Measurements from ENCODE around the gene PIP5K1C.

Gene PIP5K1C

DNA sequence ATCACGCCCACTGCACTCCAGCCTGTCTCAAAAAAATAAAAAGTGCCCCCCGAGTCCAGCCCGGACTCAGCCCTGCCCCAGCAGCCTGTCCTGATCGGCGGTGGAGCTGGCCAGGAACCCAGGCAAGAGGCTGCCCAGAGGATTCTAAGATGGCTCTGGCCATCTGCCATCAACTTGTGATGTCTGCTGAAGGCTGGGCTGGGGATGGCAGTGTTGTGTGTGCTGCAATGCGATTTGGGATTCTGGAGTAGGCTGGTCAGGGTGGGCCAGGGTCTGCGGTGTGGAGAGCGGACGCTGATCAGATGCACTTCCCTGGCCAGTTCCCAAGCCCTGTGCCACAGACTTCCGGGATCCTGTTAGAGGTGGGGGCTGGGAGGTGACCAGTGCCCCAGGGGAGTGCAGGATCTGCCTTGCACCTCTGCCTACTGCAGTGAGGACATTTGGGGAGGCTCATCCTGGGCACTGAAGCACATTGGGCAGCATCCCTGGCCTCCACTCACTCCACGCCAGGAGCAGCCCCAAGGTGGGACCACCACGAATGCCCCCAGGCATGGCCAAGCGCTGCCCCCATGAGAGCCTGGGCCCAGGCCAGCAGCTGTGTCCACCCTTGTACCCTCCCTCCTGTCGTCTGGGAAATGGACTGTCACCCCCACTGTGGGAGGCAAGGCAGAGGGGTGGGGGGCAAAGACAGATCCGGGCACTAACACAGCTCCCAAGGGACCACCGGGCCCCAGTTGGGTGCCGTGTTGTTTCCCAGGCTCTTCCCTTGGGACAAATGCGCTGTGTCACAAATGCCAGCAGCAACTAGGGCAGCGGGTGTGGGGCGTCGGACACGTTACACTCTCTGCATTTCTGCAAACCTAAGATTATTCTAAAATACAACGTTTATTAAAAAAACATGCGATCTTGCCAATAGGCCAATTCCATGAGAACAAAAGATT lies 90.2 kb downstream of the PIP5K1C start:
- no peak for TF ChIP-seq CTCF (IDR thresholded peaks at IDR 0.05; ENCODE audit: borderline replicate concordance, extremely low read depth, low read length, poor library complexity, severe bottlenecking)
- no peak for TF ChIP-seq EZH2 (IDR thresholded peaks at IDR 0.05; ENCODE audit: borderline replicate concordance, low read depth, low read length, severe bottlenecking)
- H2AFZ ChIP-seq (ENCODE audit: low read depth, low read length) = no peak overlapping the region
- no peak overlapping the region for H3K9ac ChIP-seq (ENCODE audit: low read depth, low read length)
- no peaks in the 10 kb centered on the region for H3K79me2 ChIP-seq (ENCODE audit: insufficient read depth, low read length)
- H3K27me3 ChIP-seq (ENCODE audit: insufficient read depth, low read length, poor library complexity) = no peaks in the 10 kb centered on the region
- no peak overlapping the region for H3K27ac ChIP-seq (ENCODE audit: low read length)
- no peak overlapping the region for H3K4me3 ChIP-seq (ENCODE audit: low read depth in 1 of 2, low read length in 2 of 2)
- H4K20me1 ChIP-seq (ENCODE audit: insufficient read depth, low read length) = no peaks in the 10 kb centered on the region
- DNase-seq (no peak), ATAC-seq (ENCODE audit: insufficient read depth, low read depth) (0 out of 3 replicates have a peak, but pooled peaks have one; percentile 17)
- no peak overlapping the region for H3K4me2 ChIP-seq (ENCODE audit: insufficient read depth, low read length)
- H3K36me3 ChIP-seq (ENCODE audit: insufficient read depth, low read length) = peaks cover 37% of the 10 kb centered on the region
- H3K4me1 ChIP-seq (ENCODE audit: insufficient read depth, low read length) = no peaks in the 10 kb centered on the region
- H3K9me3 ChIP-seq (ENCODE audit: insufficient read depth, low read length, severe bottlenecking) = no peaks in the 10 kb centered on the region

GRCh38 chr19:3608750-3609322 lies 91.4 kb downstream of the PIP5K1C start:
- Histone ChIP-seq H3K9ac (ENCODE audit: low read depth, low read length) (no peak overlapping the region), H3K36me3 (ENCODE audit: insufficient read depth, low read length) (peaks cover 30% of the 10 kb centered on the region), H3K4me2 (ENCODE audit: insufficient read depth, low read length) (no peak overlapping the region), H3K4me3 (ENCODE audit: low read depth in 1 of 2, low read length in 2 of 2) (no peak overlapping the region), H3K27ac (ENCODE audit: low read length) (no peak overlapping the region), H4K20me1 (ENCODE audit: insufficient read depth, low read length) (no peaks in the 10 kb centered on the region), H3K4me1 (ENCODE audit: insufficient read depth, low read length) (no peaks in the 10 kb centered on the region), H3K9me3 (ENCODE audit: insufficient read depth, low read length, severe bottlenecking) (no peaks in the 10 kb centered on the region), H2AFZ (ENCODE audit: low read depth, low read length) (no peak overlapping the region), H3K79me2 (ENCODE audit: insufficient read depth, low read length) (no peaks in the 10 kb centered on the region), H3K27me3 (ENCODE audit: insufficient read depth, low read length, poor library complexity) (no peaks in the 10 kb centered on the region)
- ATAC-seq (ENCODE audit: insufficient read depth, low read depth) (no peak), DNase-seq (no peak)
- TF ChIP-seq EZH2 (IDR thresholded peaks at IDR 0.05; ENCODE audit: borderline replicate concordance, low read depth, low read length, severe bottlenecking) (no peak), CTCF (IDR thresholded peaks at IDR 0.05; ENCODE audit: borderline replicate concordance, extremely low read depth, low read length, poor library complexity, severe bottlenecking) (no peak)

DNA sequence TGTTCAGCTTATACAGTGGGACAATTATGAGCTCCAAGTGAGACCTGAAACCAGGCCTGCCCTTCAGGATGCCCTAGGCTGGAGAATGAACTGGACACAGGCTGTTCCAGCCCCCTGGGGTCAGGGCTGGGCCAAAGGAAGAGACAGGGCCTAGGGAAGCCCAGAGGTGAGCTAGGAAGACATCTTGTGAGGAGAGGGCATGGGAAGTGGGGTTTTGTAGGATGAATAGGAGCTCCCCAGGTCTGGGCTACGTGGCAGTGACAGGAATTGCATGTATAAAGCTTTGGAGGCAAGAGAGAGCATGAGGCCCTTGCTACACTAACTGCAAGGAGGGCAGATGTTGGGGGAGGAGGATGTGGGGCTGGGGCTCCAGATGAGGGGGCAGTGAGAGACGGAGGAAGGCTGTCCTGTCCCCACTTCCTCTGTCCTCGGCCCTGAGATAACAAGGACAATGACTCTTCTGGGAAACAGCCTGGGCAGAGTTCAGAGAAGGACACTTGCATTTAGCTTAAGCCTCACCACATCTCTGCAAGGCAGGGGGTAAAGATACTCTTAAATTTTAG lies 92.1 kb downstream of the PIP5K1C start:
- DNase-seq = no peak
- Histone ChIP-seq H3K27ac (ENCODE audit: low read length) (no peak overlapping the region), H3K4me2 (ENCODE audit: insufficient read depth, low read length) (no peak overlapping the region), H3K9me3 (ENCODE audit: insufficient read depth, low read length, severe bottlenecking) (no peaks in the 10 kb centered on the region), H3K27me3 (ENCODE audit: insufficient read depth, low read length, poor library complexity) (no peaks in the 10 kb centered on the region), H3K4me3 (ENCODE audit: low read depth in 1 of 2, low read length in 2 of 2) (no peak overlapping the region), H3K4me1 (ENCODE audit: insufficient read depth, low read length) (no peaks in the 10 kb centered on the region), H3K79me2 (ENCODE audit: insufficient read depth, low read length) (no peaks in the 10 kb centered on the region), H4K20me1 (ENCODE audit: insufficient read depth, low read length) (no peaks in the 10 kb centered on the region), H2AFZ (ENCODE audit: low read depth, low read length) (no peak overlapping the region), H3K36me3 (ENCODE audit: insufficient read depth, low read length) (peaks cover 24% of the 10 kb centered on the region), H3K9ac (ENCODE audit: low read depth, low read length) (no peak overlapping the region)
- ATAC-seq (ENCODE audit: insufficient read depth, low read depth) = no peak
- TF ChIP-seq EZH2 (IDR thresholded peaks at IDR 0.05; ENCODE audit: borderline replicate concordance, low read depth, low read length, severe bottlenecking) (no peak), CTCF (IDR thresholded peaks at IDR 0.05; ENCODE audit: borderline replicate concordance, extremely low read depth, low read length, poor library complexity, severe bottlenecking) (no peak)
